Kidney (tissue), 14 donors: ENCODE results near the gene GPX3. TPM values are rescaled to one million over a fixed set of nuclear protein-coding genes. Genes with fewer than 3 reads are reported as not detected.

Source experiments
- DNase-seq, 5 donors: peaks; one replicate each; pipeline ENCODE4 v3.0.0-alpha.2; 2013 to 2020
- FAIRE-seq: peaks from 2 replicates; lab custom pipeline; 2012; peaks lifted over from hg19 to GRCh38; lab: Jason Lieb, UNC
- H3K27ac ChIP-seq, 2 donors: one replicate each; pipeline ENCODE4 v1.7.0; 2013; ENCODE audit warnings: low read depth in 2 of 2, low read length in 2 of 2, inconsistent platforms in 1 of 2
- H3K27me3 ChIP-seq: one replicate; pipeline ENCODE4 v1.7.1; 2013; ENCODE audit warnings: low read length, inconsistent platforms; ENCODE audit not compliant: control insufficient read depth, insufficient read depth
- H3K36me3 ChIP-seq, 3 donors: one replicate each; pipeline versions ENCODE4 v1.7.0 to v1.7.1; 2013; ENCODE audit warnings: low read length in 3 of 3, control low read depth in 1 of 3, inconsistent platforms in 1 of 3; ENCODE audit not compliant: insufficient read depth in 3 of 3, control insufficient read depth in 2 of 3
- H3K4me1 ChIP-seq, 3 donors: one replicate each; pipeline versions ENCODE4 v1.7.0 to v1.7.1; 2013; ENCODE audit warnings: low read length in 3 of 3, inconsistent platforms in 1 of 3, low read depth in 1 of 3; ENCODE audit not compliant: control insufficient read depth in 2 of 3, insufficient read depth in 2 of 3
- H3K4me3 ChIP-seq, 3 donors: one replicate each; pipeline versions ENCODE4 v1.7.0 to v1.8.1; 2013; ENCODE audit warnings: low read length in 3 of 3, control low read depth in 1 of 3, inconsistent platforms in 1 of 3
- H3K9ac ChIP-seq, 3 donors: one replicate each; pipeline versions ENCODE4 v1.7.0 to v1.7.1; 2013; ENCODE audit warnings: low read length in 3 of 3, control low read depth in 1 of 3, inconsistent platforms in 1 of 3
- H3K9me3 ChIP-seq, 3 donors: one replicate each; pipeline versions ENCODE4 v1.7.0 to v1.7.1; 2013; ENCODE audit warnings: low read length in 3 of 3, control low read depth in 1 of 3, inconsistent platforms in 1 of 3; ENCODE audit not compliant: control insufficient read depth in 2 of 3, insufficient read depth in 1 of 3
- CTCF ChIP-seq: IDR thresholded peaks from 3 replicates; pipeline ENCODE4 v1.5.1; 2012; ENCODE audit warnings: mild to moderate bottlenecking, moderate library complexity, borderline replicate concordance; ENCODE audit not compliant: insufficient read depth; ENCODE audit errors: extremely low read depth
- intact Hi-C: fragments of 100-400 bp; cut with DNase I; formaldehyde crosslinking; loops from one replicate; pipeline ENCODE4 v1.11.1; 2022
- polyA plus RNA-seq: library from polyadenylated mRNA; stranded (reverse); fragments of 350-450 nt; fragmentation: Illumina TruSeq; extraction: RNeasy Lipid Tissue Mini Kit (QIAGEN cat#74804); gene quantifications from one replicate; pipeline ENCODE4 v1.2.3, GENCODE V29; 2014; ENCODE audit warnings: low read depth, low replicate concordance; ENCODE audit not compliant: insufficient read depth
- total RNA-seq: library from RNA; stranded (reverse); fragmentation: NEBNext Ultra II Directional; extraction: Animal tissue kit (Norgen Biotek cat#: 25700); gene quantifications from one replicate; pipeline ENCODE4 v1.2.1, GENCODE V29; 2021
- donor health status: control.
- donor health status: control.
- donor health status: control.
- donor health status: control.
- donor health status: control.
- donor health status: DM: yes; HTN: yes; CAD: no.
- donor health status: Normal renal cell carcinoma (clear cell type).

GPX3 gene
- total and polyA plus RNA-seq, 2 donors from 2014 or later = 1,327 to 27,893 TPM

- FAIRE-seq (no peak), DNase-seq (peak in 1 of 5 donors; percentile 16)
- no peak for TF ChIP-seq CTCF
- Histone ChIP-seq H3K9ac (no peak overlapping the region), H3K36me3 (no peaks in the 10 kb centered on the region), H3K9me3 (peaks cover 0 to 3% (median 0%) of the 10 kb centered on the region in 3 donors), H3K27ac (no peak overlapping the region), H3K27me3 (no peaks in the 10 kb centered on the region), H3K4me3 (no peak overlapping the region), H3K4me1 (no peaks in the 10 kb centered on the region)
- intact Hi-C loops = no loop called here
Observed at GRCh38 chr5:150987746-150988145, 32.6 kb upstream of the GPX3 start.

- TF ChIP-seq CTCF = no peak
- intact Hi-C loops = no loop called here
- Histone ChIP-seq H3K4me3 (no peak overlapping the region), H3K36me3 (no peaks in the 10 kb centered on the region), H3K4me1 (no peaks in the 10 kb centered on the region), H3K9me3 (peaks cover 0 to 5% (median 0%) of the 10 kb centered on the region in 3 donors), H3K27me3 (no peaks in the 10 kb centered on the region), H3K27ac (no peak overlapping the region), H3K9ac (no peak overlapping the region)
- FAIRE-seq = no peak
- no peak for DNase-seq
Observed at GRCh38 chr5:150989695-150990094, 30.7 kb upstream of the GPX3 start.

- Histone ChIP-seq H3K9me3 (peaks cover 0 to 5% (median 0%) of the 10 kb centered on the region in 3 donors), H3K36me3 (no peaks in the 10 kb centered on the region), H3K9ac (no peak overlapping the region), H3K27ac (no peak overlapping the region), H3K4me3 (no peak overlapping the region), H3K4me1 (no peaks in the 10 kb centered on the region), H3K27me3 (no peaks in the 10 kb centered on the region)
- DNase-seq (no peak), FAIRE-seq (no peak)
- intact Hi-C loops = no loop called here
- no peak for TF ChIP-seq CTCF
Observed at GRCh38 chr5:150992705-150993104, 27.7 kb upstream of the GPX3 start.

GRCh38 chr5:150993422-150993821, 27.0 kb upstream of the GPX3 start:
- no peak for FAIRE-seq
- Histone ChIP-seq H3K9me3 (peaks cover 0 to 5% (median 0%) of the 10 kb centered on the region in 3 donors), H3K4me3 (no peak overlapping the region), H3K9ac (no peak overlapping the region), H3K27ac (no peak overlapping the region), H3K4me1 (no peaks in the 10 kb centered on the region), H3K36me3 (no peaks in the 10 kb centered on the region), H3K27me3 (no peaks in the 10 kb centered on the region)
- intact Hi-C loops = no loop called here
- no peak for DNase-seq
- no peak for TF ChIP-seq CTCF
